HEK293 (cell line): ENCODE data around the gene MYORG.
A peak's percentile ranks its signal among the peaks of the same experiment; 100 is the strongest.

Experiments
- ATF2 ChIP-seq: fragments of 450-650 bp; formaldehyde crosslinking; IDR thresholded peaks from 2 replicates; pipeline ENCODE4 v1.5.1; 2016; ENCODE audit warnings: missing biosample characterization, missing genetic modification characterization, low read depth
- BCL11A ChIP-seq: fragments of 450-650 bp; formaldehyde crosslinking; IDR thresholded peaks from 2 replicates; pipeline ENCODE4 v1.5.1; 2016; ENCODE audit warnings: low read depth, missing biosample characterization, missing genetic modification characterization
- EGR2 ChIP-seq: fragments of 450-650 bp; formaldehyde crosslinking; IDR thresholded peaks from 2 replicates; pipeline ENCODE4 v1.5.1; 2016; ENCODE audit warnings: low read depth, missing biosample characterization, missing genetic modification characterization
- KLF1 ChIP-seq: fragments of 450-650 bp; formaldehyde crosslinking; IDR thresholded peaks from 2 replicates; pipeline ENCODE4 v1.5.1; 2016; ENCODE audit warnings: missing biosample characterization, missing genetic modification characterization
- KLF8 ChIP-seq: fragments of 450-650 bp; formaldehyde crosslinking; IDR thresholded peaks from 2 replicates; pipeline ENCODE4 v1.5.1; 2016; ENCODE audit warnings: missing biosample characterization, missing genetic modification characterization
- MZF1 ChIP-seq: fragments of 450-650 bp; formaldehyde crosslinking; IDR thresholded peaks from 2 replicates; pipeline ENCODE4 v1.5.1; 2017; ENCODE audit warnings: missing biosample characterization, missing genetic modification characterization, borderline replicate concordance
- PRDM10 ChIP-seq: fragments of 450-650 bp; formaldehyde crosslinking; IDR thresholded peaks from 2 replicates; pipeline ENCODE4 v1.5.1; 2016; ENCODE audit warnings: missing biosample characterization, missing genetic modification characterization
- TRIM28 ChIP-seq: IDR thresholded peaks from 2 replicates; pipeline ENCODE4 v1.6.1; 2011; ENCODE audit warnings: low read length, control low read depth, borderline replicate concordance
- WT1 ChIP-seq: fragments of 450-650 bp; formaldehyde crosslinking; IDR thresholded peaks from 2 replicates; pipeline ENCODE4 v1.5.1; 2016; ENCODE audit warnings: missing biosample characterization, missing genetic modification characterization
- ZBTB20 ChIP-seq: fragments of 450-650 bp; formaldehyde crosslinking; IDR thresholded peaks from 2 replicates; pipeline ENCODE4 v1.5.1; 2016; ENCODE audit warnings: missing biosample characterization, missing genetic modification characterization
- ZBTB48 ChIP-seq: fragments of 450-650 bp; formaldehyde crosslinking; IDR thresholded peaks from 2 replicates; pipeline ENCODE4 v1.5.1; 2016; ENCODE audit warnings: missing biosample characterization, missing genetic modification characterization
- ZFP69B ChIP-seq: fragments of 450-650 bp; formaldehyde crosslinking; IDR thresholded peaks from 2 replicates; pipeline ENCODE4 v1.5.1; 2016; ENCODE audit warnings: missing biosample characterization, missing genetic modification characterization
- ZIC2 ChIP-seq: fragments of 450-650 bp; formaldehyde crosslinking; IDR thresholded peaks from 2 replicates; pipeline ENCODE4 v1.5.1; 2016; ENCODE audit warnings: missing biosample characterization, missing genetic modification characterization
- ZNF112 ChIP-seq: fragments of 450-650 bp; formaldehyde crosslinking; IDR thresholded peaks from 2 replicates; pipeline ENCODE4 v1.5.0; 2017; ENCODE audit warnings: missing biosample characterization, missing genetic modification characterization
- ZNF175 ChIP-seq: fragments of 450-650 bp; formaldehyde crosslinking; IDR thresholded peaks from 2 replicates; pipeline ENCODE4 v1.5.1; 2016; ENCODE audit warnings: missing biosample characterization, missing genetic modification characterization
- ZNF239 ChIP-seq: fragments of 450-650 bp; formaldehyde crosslinking; IDR thresholded peaks from 2 replicates; pipeline ENCODE4 v1.5.1; 2016; ENCODE audit warnings: missing biosample characterization, missing genetic modification characterization
- ZNF280D ChIP-seq: fragments of 450-650 bp; formaldehyde crosslinking; IDR thresholded peaks from 2 replicates; pipeline ENCODE4 v1.5.1; 2016; ENCODE audit warnings: missing biosample characterization, missing genetic modification characterization
- ZNF341 ChIP-seq: fragments of 450-650 bp; formaldehyde crosslinking; IDR thresholded peaks from 2 replicates; pipeline ENCODE4; 2016; ENCODE audit warnings: low read depth, missing biosample characterization, missing genetic modification characterization
- ZNF354C ChIP-seq: fragments of 450-650 bp; formaldehyde crosslinking; IDR thresholded peaks from 2 replicates; pipeline ENCODE4 v1.5.1; 2016; ENCODE audit warnings: missing biosample characterization, missing genetic modification characterization, low read depth, borderline replicate concordance
- ZNF366 ChIP-seq: fragments of 450-650 bp; formaldehyde crosslinking; conservative IDR thresholded peaks from 2 replicates; pipeline ENCODE4 v1.5.1; 2016; ENCODE audit warnings: missing biosample characterization, missing genetic modification characterization
- ZNF394 ChIP-seq: fragments of 450-650 bp; formaldehyde crosslinking; IDR thresholded peaks from 2 replicates; pipeline ENCODE4 v1.5.1; 2016; ENCODE audit warnings: missing biosample characterization, missing genetic modification characterization, mild to moderate bottlenecking, moderate library complexity, borderline replicate concordance
- ZNF433 ChIP-seq: fragments of 450-650 bp; formaldehyde crosslinking; IDR thresholded peaks from 2 replicates; pipeline ENCODE4 v1.5.1; 2016; ENCODE audit warnings: missing biosample characterization, missing genetic modification characterization, low read depth
- ZNF530 ChIP-seq: fragments of 450-650 bp; formaldehyde crosslinking; IDR thresholded peaks from 2 replicates; pipeline ENCODE4 v1.5.1; 2016; ENCODE audit warnings: low read depth, missing biosample characterization, missing genetic modification characterization
- ZNF645 ChIP-seq: fragments of 450-650 bp; formaldehyde crosslinking; IDR thresholded peaks from 2 replicates; pipeline ENCODE4; 2016; ENCODE audit warnings: missing biosample characterization, missing genetic modification characterization
- ZNF664 ChIP-seq: fragments of 450-650 bp; formaldehyde crosslinking; IDR thresholded peaks from 2 replicates; pipeline ENCODE4 v1.5.1; 2016; ENCODE audit warnings: missing biosample characterization, missing genetic modification characterization
- ZNF677 ChIP-seq: fragments of 450-650 bp; IDR thresholded peaks from 2 replicates; pipeline ENCODE4 v1.5.0; 2018; ENCODE audit warnings: missing biosample characterization, mild to moderate bottlenecking, missing genetic modification characterization, moderate library complexity
- ZNF76 ChIP-seq: fragments of 450-650 bp; formaldehyde crosslinking; IDR thresholded peaks from 2 replicates; pipeline ENCODE4; 2016; ENCODE audit warnings: low read depth, missing biosample characterization, missing genetic modification characterization, borderline replicate concordance
- ZSCAN23 ChIP-seq: fragments of 450-650 bp; formaldehyde crosslinking; IDR thresholded peaks from 2 replicates; pipeline ENCODE4 v1.5.1; 2016; ENCODE audit warnings: missing biosample characterization, missing genetic modification characterization
- ZSCAN4 ChIP-seq: fragments of 450-650 bp; formaldehyde crosslinking; IDR thresholded peaks from 2 replicates; pipeline ENCODE4 v1.5.1; 2017; ENCODE audit warnings: missing biosample characterization, missing genetic modification characterization

MYORG gene

DNA sequence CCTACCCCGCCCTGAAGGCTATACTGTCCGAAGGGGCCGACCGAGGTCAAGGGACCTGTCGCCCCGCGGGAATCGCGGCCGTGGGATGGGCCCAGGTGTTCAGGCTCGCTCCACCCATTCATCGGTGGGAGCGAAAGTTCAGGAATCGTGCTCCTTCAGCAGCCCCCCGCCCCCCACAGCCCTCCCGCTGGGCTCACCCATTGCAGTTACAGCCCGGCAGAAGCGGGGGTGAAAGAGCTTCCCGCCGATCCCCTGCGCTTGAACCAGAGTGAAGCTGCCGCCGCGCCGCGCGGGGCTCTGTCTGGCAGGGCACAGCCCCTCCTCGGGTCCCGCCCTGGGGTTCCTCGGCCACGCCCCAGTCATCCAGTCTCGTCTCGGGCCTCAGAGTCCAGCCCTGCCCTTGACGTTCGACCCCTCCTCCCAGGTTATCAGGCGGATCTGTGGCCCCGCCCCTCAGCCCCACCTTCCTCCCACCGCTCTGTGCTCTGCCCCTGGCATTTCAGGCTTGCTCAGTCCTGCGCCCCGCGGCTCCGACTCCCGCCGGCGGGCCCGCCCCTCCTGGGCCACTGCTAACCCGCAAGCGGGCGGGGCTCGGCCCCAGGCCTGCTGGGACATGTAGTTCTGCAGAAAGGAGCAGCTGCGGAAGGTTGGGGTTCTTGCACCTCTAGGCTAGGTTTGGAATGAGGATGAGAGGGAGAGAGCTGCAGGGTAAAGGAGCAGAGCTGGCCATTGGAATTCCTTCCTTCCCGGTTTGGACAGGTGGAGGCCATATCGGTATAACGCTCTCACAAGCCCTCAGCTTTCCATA lies at the start of gene MYORG (continued):
- TF ChIP-seq ZNF394 (tag by site-specific recombination) (peak; percentile 90), MZF1 (no peak), ZNF76 (peak; percentile 76), WT1 (tag by site-specific recombination) (no peak), ZIC2 (tag by site-specific recombination) (peak; percentile 54), KLF8 (tag by site-specific recombination) (peak; percentile 95), ZNF433 (no peak), TRIM28 (peak; percentile 17; the same call in 1 of the 2 replicates), ZBTB48 (tag by site-specific recombination) (peak; percentile 60), EGR2 (tag by site-specific recombination) (peak; percentile 26; the same call in 1 of the 2 replicates), ZNF239 (no peak), ZSCAN23 (no peak), ZNF354C (tag by site-specific recombination) (no peak), ATF2 (tag by site-specific recombination) (no peak), ZNF341 (peak; percentile 61), KLF1 (peak; percentile 99), ZNF645 (tag by site-specific recombination) (no peak), ZNF175 (tag by site-specific recombination) (no peak), ZNF530 (no peak), ZNF664 (tag by site-specific recombination) (no peak), ZNF677 (no peak), ZFP69B (tag by site-specific recombination) (0 out of 2 replicates have a peak, but pooled peaks have one; percentile 21), ZNF112 (no peak), ZBTB20 (peak; percentile 63), ZNF280D (tag by site-specific recombination) (no peak), PRDM10 (tag by site-specific recombination) (peak; percentile 91), ZSCAN4 (0 out of 2 replicates have a peak, but pooled peaks have one; percentile 7), BCL11A (peak; percentile 84), ZNF366 (tag by site-specific recombination) (no peak)
